Measurements from ENCODE around the gene SV2A. TPM values are rescaled to one million over a fixed set of nuclear protein-coding genes. Genes with fewer than 3 reads are reported as not detected.
A peak's percentile ranks its signal among the peaks of the same experiment; 100 is the strongest.
"Not testable (repeated sequence)": the region's sequence is repeated elsewhere in the genome, so short reads cannot be mapped to it uniquely, and the experiment has no call there.

Gene SV2A
- total RNA-seq, 1 experiment from 2014 or later: 33.1 TPM

DNA sequence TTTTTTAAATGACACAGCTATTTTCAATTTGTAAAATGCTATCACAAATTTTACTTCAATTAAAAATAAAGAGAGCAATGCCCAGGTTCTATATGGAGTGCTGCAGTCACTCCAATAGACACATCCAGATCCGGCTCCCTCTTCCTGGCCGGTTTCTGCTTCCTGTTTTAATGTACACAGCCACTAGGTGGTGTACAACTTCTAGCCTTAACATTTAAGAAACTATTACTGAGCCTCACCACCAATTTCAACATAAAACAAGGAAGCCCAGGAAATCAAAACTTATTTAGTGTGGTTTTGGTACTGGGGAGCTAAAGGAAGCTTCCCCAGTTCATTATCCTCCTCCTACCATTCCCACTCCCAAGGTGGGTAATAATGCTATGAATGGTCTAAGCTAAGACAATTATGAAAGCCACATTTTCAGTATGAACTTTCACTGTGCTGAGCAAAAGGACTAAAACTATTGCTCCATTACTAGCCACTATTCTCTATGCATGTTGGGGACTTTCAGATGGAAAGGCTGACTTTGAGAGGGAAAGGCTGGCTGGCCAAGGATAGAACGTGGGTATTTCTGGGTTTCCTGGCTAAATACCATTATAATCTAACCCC, 44.5 kb upstream of the SV2A start:
- ChIA-PET CTCF (interaction anchor here (1.4 kb wide), 1 partner anchor 225 kb away, joined by 10 read pairs; no protein-coding TSS in a partner anchor), POLR2A (ENCODE audit: low non-redundant PET) (no interaction called here)
- no peak overlapping the region for H3K4me3 ChIP-seq (ENCODE audit: low read depth, low read length, poor library complexity, severe bottlenecking)
- intact Hi-C loops (cut with micrococcal nuclease; ENCODE audit: unreplicated experiment): loop anchor here (1.0 to 2.0 kb wide), 2 partner anchors 89 to 206 kb away; no protein-coding TSS in a partner anchor
- H3K4me1 ChIP-seq (ENCODE audit: insufficient read depth, low read length, poor library complexity, severe bottlenecking): no peaks in the 10 kb centered on the region
- no peaks in the 10 kb centered on the region for H3K27me3 ChIP-seq (replicated peaks; ENCODE audit: insufficient read depth, low read depth, low read length, poor library complexity)
- BruUV-seq (replicated peaks): no TSS peak
- no peak for TF ChIP-seq EZH2 (IDR thresholded peaks at IDR 0.05; ENCODE audit: borderline replicate concordance, low read depth, low read length, poor library complexity, severe bottlenecking)
- TF ChIP-seq, protein P1, sequence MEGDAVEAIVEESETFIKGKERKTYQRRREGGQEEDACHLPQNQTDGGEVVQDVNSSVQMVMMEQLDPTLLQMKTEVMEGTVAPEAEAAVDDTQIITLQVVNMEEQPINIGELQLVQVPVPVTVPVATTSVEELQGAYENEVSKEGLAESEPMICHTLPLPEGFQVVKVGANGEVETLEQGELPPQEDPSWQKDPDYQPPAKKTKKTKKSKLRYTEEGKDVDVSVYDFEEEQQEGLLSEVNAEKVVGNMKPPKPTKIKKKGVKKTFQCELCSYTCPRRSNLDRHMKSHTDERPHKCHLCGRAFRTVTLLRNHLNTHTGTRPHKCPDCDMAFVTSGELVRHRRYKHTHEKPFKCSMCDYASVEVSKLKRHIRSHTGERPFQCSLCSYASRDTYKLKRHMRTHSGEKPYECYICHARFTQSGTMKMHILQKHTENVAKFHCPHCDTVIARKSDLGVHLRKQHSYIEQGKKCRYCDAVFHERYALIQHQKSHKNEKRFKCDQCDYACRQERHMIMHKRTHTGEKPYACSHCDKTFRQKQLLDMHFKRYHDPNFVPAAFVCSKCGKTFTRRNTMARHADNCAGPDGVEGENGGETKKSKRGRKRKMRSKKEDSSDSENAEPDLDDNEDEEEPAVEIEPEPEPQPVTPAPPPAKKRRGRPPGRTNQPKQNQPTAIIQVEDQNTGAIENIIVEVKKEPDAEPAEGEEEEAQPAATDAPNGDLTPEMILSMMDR (conservative IDR thresholded peaks at IDR 0.05; ENCODE audit: low read depth, low read length): peak; percentile 84
- DNase-seq (ENCODE audit: low spot score): peak; percentile 81
- peaks cover 25% of the 10 kb centered on the region for H3K36me3 ChIP-seq (ENCODE audit: insufficient read depth, low read length, poor library complexity, severe bottlenecking)
- peak overlapping the region; percentile 40 for H3K27ac ChIP-seq (ENCODE audit: low read depth, low read length, poor library complexity, severe bottlenecking)
- H3K9me3 ChIP-seq (ENCODE audit: low read depth, low read length, poor library complexity, severe bottlenecking): no peaks in the 10 kb centered on the region

DNA sequence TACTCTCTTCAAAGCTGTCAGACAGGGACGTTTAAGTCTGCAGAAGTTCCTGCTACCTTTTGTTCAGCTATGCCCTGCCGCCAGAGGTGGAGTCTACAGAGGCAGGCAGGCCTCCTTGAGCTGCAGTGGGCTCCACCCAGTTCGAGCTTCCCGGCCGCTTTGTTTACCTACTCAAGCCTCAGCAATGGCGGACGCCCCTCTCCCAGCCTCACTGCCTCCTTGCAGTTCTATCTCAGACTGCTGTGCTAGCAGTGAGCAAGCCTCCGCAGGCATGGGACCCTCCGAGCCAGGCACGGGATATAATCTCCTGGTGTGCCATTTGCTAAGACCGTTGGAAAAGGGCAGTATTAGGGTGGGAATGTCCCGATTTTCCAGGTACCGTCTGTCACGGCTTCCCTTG, 39.9 kb upstream of the SV2A start:
- H3K4me3 ChIP-seq (ENCODE audit: low read depth, low read length, poor library complexity, severe bottlenecking); H3K27ac ChIP-seq (ENCODE audit: low read depth, low read length, poor library complexity, severe bottlenecking); H3K9me3 ChIP-seq (ENCODE audit: low read depth, low read length, poor library complexity, severe bottlenecking); BruUV-seq (replicated peaks); H3K4me1 ChIP-seq (ENCODE audit: insufficient read depth, low read length, poor library complexity, severe bottlenecking); H3K27me3 ChIP-seq (replicated peaks; ENCODE audit: insufficient read depth, low read depth, low read length, poor library complexity); H3K36me3 ChIP-seq (ENCODE audit: insufficient read depth, low read length, poor library complexity, severe bottlenecking); DNase-seq (ENCODE audit: low spot score); POLR2A ChIA-PET (ENCODE audit: low non-redundant PET); CTCF ChIA-PET: not testable (repeated sequence)
- intact Hi-C loops (cut with micrococcal nuclease; ENCODE audit: unreplicated experiment): loop anchor here (2.0 kb wide), 1 partner anchor 19 kb away; no protein-coding TSS in a partner anchor

DNA sequence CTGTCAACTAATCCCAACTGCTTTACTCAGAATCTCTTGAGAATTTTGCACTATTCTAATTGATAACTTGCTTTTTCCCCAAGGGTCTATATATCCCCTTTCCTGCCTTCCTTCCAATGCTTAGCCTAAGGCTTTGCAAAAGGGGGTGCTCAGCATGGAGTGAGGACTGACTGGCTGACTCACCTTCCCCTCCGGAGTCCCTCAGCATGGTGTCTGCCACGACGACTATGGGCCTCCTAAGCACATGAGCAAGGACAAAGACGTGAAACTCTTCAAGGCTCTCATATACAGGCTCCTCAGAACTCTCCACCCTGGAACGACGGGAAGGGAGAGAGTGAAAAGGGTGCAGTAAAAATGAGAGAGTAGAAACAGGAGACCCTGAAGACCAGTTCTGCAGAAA, 32.3 kb upstream of the SV2A start:
- intact Hi-C loops (cut with micrococcal nuclease; ENCODE audit: unreplicated experiment): no loop called here
- POLR2A ChIA-PET (ENCODE audit: low non-redundant PET): no interaction called here

More for the DNA sequence above, 32.3 kb upstream of the SV2A start:
- peaks cover 15% of the 10 kb centered on the region for H3K36me3 ChIP-seq (ENCODE audit: insufficient read depth, low read length, poor library complexity, severe bottlenecking)
- CTCF ChIA-PET: interaction anchor here (0.7 kb wide), 1 partner anchor 237 kb away, joined by 4 read pairs; no protein-coding TSS in a partner anchor
- no TSS peak for BruUV-seq (replicated peaks)
- peak; percentile 76 for DNase-seq (ENCODE audit: low spot score)
- no peaks in the 10 kb centered on the region for H3K9me3 ChIP-seq (ENCODE audit: low read depth, low read length, poor library complexity, severe bottlenecking)
- H3K4me1 ChIP-seq (ENCODE audit: insufficient read depth, low read length, poor library complexity, severe bottlenecking): peaks cover 6% of the 10 kb centered on the region
- H3K27me3 ChIP-seq (replicated peaks; ENCODE audit: insufficient read depth, low read depth, low read length, poor library complexity): no peaks in the 10 kb centered on the region
- H3K4me3 ChIP-seq (ENCODE audit: low read depth, low read length, poor library complexity, severe bottlenecking): no peak overlapping the region
- no peak for TF ChIP-seq EZH2 (IDR thresholded peaks at IDR 0.05; ENCODE audit: borderline replicate concordance, low read depth, low read length, poor library complexity, severe bottlenecking)
- TF ChIP-seq, protein P1 (conservative IDR thresholded peaks at IDR 0.05; ENCODE audit: low read depth, low read length): no peak
- H3K27ac ChIP-seq (ENCODE audit: low read depth, low read length, poor library complexity, severe bottlenecking): peak overlapping the region; percentile 23
